GM21526 (cell line): ENCODE results near the gene TTLL10.
"Not testable (repeated sequence)": the region's sequence is repeated elsewhere in the genome, so short reads cannot be mapped to it uniquely, and the experiment has no call there.

Experiments
- ATAC-seq: cut with Tn5 transposase; IDR thresholded peaks from one replicate; pipeline ENCODE4 v1.9.1; 2021; ENCODE audit warnings: moderate library complexity; ENCODE audit not compliant: unreplicated experiment, low FRiP score

Gene TTLL10

DNA sequence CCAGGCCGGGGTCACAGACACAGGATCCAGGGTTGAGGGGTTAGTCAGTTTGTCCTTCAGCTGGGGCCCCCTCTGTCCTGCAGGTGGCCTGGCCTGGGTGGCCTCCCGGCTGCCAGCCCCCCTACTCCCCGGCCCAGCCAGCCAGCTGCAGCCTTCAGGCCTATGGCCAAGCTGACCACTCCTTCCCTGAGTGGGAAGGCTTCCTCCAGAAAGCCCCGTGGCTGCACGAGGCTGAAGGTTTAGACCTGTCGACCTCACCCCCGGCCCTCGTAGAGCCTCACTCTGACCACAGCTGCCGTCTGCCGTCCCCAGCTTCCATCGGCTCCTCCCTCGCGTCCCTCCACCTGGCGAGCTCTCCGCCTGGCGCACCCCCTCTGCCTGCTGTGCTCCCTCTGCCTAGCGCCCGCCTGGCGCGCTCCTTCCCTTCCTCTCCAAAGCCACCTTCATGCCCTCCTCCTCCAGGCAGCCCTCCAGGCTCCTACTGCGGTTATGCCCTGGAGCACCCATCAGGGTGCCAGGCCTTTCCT is 9.6 kb downstream of the TTLL10 start:
- no peak for ATAC-seq

- ATAC-seq: no peak
These were observed 10.4 kb downstream of the TTLL10 start for GRCh38 chr1:1183833-1184775.

DNA sequence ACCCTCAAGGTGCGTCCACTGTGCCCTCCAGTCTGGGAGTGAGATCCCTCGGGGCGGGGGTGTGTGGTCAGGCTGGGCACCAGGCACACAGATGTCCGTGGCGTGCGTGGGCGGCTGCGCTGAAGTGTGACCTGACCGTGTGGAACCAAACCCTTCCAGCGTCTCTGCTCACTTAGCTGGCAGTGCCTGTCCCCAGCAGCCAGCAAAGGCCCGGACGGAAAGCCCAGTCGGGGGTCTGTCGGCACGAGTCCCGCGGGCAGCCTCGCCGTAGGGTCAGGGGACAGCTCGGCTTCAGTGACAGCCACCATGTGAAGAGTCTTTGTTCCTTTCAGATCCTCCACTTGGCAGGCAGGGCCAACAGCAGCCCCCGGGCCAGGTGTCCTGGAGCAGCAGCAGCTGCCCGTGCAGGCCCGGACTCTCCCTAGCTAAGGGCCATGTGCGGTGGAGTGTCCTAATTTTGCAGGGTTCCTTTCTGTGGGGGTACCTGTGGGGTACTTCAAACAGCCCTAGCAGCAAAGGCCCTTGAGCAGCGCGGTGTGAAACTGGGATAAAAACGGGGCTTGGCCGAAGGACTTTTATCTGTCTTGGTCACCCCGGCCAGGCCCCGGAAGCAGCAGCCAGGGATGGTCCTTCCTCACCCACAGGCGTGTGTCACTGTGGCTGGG is 11.6 kb downstream of the TTLL10 start:
- no peak for ATAC-seq

GRCh38 chr1:1187938-1188337 is 14.3 kb downstream of the TTLL10 start:
- ATAC-seq: no peak

GRCh38 chr1:1189111-1189510 is 15.4 kb downstream of the TTLL10 start:
- ATAC-seq: no peak

GRCh38 chr1:1191734-1192133 is 18.1 kb downstream of the TTLL10 start:
- no peak for ATAC-seq

DNA sequence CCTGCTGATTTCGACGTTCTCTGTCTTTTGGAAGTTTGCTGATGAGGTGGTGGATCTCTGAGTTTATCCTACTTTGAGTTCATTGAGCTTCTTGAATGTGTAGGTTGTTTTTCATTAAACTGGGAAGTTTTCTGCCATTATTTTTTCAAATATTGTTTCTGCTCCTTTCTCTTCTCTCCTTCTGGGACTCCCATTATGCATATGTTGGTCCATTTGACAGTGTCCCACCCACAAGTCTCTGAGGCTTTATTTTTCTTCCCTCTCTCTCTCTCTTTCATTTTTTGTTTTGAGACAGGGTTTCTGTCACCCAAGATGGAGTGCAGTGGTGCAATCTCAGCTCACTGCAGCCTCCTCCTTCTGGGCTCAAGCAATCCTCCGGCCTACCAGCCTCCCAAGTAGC is 21.0 kb downstream of the TTLL10 start:
- no peak for ATAC-seq

GRCh38 chr1:1195726-1196125 is 22.0 kb downstream of the TTLL10 start:
- ATAC-seq: not testable (repeated sequence)

GRCh38 chr1:1196431-1197187 is 22.9 kb downstream of the TTLL10 start:
- no peak for ATAC-seq

GRCh38 chr1:1197188-1197500 is 23.5 kb downstream of the TTLL10 start:
- no peak for ATAC-seq

GRCh38 chr1:1197551-1198422 is 24.1 kb downstream of the TTLL10 start:
- no peak for ATAC-seq

GRCh38 chr1:1198423-1199140 is 24.9 kb downstream of the TTLL10 start:
- ATAC-seq: no peak

DNA sequence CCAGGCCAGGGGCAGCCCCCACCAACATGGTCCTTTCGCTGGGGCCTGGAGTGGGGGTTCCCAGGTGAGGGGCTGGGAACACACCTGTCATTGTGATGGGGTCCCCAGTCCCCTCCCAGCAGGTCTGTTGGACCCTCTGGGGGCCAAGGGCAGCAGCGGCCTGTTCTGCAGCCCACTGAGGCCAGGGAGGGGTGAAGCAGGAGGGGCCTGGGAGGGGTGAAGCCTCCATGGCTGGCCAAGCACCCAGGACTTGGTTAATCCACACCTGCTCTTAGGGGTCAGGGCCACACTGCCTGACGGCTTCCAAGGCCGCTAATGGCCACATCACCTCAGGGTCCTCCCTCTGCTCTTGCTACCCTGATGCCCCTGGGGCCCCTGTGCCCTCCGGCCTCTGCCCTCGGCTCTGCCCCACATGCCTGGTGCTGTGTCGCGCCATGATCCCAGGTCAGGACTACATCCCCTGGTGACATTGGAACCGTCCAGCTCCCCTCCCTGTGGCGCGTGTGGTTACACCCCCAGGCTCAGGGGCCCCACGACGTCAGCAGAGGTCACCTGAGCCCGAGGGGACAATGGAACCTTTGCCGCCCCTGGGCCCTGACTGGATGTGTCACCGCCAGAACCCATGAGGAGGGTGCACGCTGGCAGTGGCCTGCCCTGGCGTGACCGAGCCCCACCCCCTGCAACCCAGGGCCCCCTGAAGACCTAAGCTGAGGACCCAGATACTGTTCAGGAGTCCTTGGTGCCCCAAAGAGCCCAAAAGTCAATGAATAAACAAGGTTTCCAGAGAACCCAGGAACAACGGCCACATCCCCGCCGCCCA is 25.7 kb downstream of the TTLL10 start:
- ATAC-seq: no peak

DNA sequence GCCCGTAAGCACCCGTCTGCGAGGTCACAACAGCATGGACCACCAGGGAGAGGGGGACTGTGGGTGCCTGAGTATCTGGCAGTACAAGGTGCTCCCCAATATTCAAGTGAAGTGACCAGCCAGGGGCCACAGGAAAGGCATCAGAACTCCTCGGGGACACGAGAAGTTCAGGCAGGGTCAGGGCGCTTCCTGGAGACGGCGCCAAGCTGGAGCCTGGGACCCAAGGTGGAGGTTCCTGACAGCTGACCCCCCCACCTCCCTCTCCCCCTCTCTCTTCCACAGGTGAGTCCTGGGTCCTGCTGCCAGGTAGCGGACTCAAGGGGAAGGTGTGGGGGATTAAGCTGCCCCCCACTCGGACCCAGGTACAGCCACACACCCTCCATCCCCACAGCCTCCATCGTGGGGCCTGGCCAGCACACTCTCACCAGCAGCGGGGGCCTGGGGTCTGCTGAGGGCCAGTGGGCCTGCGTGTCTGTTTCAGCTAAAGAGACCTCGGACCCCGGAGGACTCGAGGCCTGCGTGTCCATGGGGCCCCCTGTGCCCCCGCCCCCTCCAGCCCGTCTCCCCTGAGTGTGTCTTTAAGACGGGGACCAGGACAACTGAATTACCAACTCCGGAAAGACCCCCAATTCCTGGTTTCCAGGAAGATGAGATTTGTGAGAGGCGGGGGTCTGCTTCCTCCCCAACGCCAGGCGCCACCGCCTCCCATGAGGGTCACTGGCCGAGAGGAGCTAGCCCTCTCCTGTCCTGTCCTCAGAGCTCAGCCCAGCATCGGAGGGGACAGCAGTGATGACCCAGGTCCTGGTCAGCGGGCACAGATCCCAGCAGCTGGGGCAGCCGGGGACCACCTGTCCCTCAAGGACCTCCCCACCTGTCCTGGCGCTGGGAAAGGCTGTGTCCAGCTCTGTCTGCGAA is 26.5 kb downstream of the TTLL10 start:
- no peak for ATAC-seq

- ATAC-seq: no peak
These were observed 27.5 kb downstream of the TTLL10 start for GRCh38 chr1:1200876-1201810.

DNA sequence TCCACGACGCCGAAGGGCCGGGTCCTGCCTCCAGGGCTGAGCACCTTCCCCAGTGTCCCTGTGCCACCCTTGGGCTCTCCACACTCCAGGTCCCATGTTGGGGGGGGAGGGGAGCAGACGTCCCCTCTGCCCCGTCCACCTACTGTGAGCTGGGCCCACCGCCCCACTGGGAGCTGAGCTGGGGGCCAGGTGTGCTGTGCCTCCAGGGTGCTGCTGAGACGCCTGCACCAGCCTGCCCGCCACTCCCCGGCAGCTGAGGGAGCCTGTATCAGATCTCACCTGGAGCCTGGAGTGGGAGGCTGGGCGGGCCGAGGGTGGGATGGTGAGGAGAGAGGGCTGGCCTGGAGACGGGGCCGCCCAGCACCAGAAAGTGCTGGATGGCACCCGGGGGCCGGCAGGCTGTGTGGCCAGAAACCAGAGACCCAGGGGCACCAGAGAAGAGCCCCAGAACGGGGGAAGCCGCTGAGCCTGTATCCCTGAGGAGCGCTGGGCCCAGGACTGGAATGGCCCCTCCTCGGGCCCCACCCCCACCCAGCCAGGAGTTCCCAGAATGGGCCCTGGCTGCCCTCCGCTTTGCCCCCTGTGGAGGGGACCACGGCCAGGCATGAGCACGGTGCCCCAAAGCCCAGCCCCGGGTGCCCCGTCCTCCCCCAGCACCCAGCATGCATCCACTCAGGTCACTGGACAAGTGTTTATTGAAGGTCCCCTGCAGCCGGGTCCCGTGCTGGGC is 29.3 kb downstream of the TTLL10 start:
- no peak for ATAC-seq
